Gastroesophageal sphincter (tissue), 3 donors: Measurements from ENCODE around the gene RBMS2.

Source experiments
- CTCF ChIP-seq, 4 experiments: fragments of 200-600 bp in 2 of 4; fragments of 450-650 bp in 2 of 4; sonication (generic) in 1 of 4; IDR thresholded peaks; one replicate each; pipeline ENCODE4 v1.5.1; 2017 to 2019; ENCODE audit warnings: antibody characterized with exemption in 4 of 4, mild to moderate bottlenecking in 2 of 4, moderate library complexity in 2 of 4
- POLR2A ChIP-seq, 2 donors: fragments of 450-650 bp; IDR thresholded peaks; one replicate each; pipeline ENCODE4 v1.6.1; 2017; ENCODE audit warnings: antibody characterized with exemption in 2 of 2, mild to moderate bottlenecking in 2 of 2, moderate library complexity in 1 of 2

- TF ChIP-seq CTCF (IDR thresholded peaks at IDR 0.05) = no peak
- TF ChIP-seq POLR2A (IDR thresholded peaks at IDR 0.05) = no peak
Measured at GRCh38 chr12:56521209-56521589, 421 bp upstream of the RBMS2 start.
